ENCODE data around the gene CPSF3.

DNA sequence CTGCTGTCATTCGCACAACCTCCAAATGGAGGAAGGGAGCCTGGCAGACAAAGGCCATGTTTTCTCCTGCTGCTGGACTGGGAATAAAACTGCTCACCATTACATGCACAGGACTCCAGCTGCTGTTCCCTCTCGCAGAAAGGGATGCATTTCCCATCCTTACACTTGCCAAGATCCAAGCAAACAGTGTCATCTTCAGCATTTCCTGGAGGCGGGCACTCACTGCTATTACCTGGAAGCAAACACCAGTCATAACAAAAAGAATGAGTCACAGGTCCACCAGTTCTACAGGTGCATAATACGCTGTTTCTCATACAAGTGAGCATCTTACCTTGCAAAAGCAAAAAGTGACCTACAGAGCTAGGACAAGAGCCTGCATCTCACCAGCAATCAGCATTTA, 73.6 kb downstream of the CPSF3 start:
- TF ChIP-seq CTCF (IDR thresholded peaks at IDR 0.05) (no peak), EZH2phosphoT487 (IDR thresholded peaks at IDR 0.05) (no peak)
